Stomach smooth muscle (tissue), 2 donors: ENCODE results near the gene GLYR1.
A peak's percentile ranks its signal among the peaks of the same experiment; 100 is the strongest.

Source experiments
- H3K27ac ChIP-seq: one replicate; pipeline ENCODE4 v1.7.0; 2013; ENCODE audit warnings: mild to moderate bottlenecking, low read length, inconsistent platforms
- H3K27me3 ChIP-seq, 2 donors: one replicate each; pipeline ENCODE4 v1.7.0; 2013; ENCODE audit warnings: low read length in 2 of 2; ENCODE audit not compliant: insufficient read depth in 2 of 2, control insufficient read depth in 1 of 2
- H3K36me3 ChIP-seq, 2 donors: one replicate each; pipeline ENCODE4 v1.7.0; 2013; ENCODE audit warnings: low read length in 2 of 2; ENCODE audit not compliant: control insufficient read depth in 2 of 2, insufficient read depth in 2 of 2
- H3K4me1 ChIP-seq: one replicate; pipeline ENCODE4 v1.7.0; 2013; ENCODE audit warnings: low read length; ENCODE audit not compliant: control insufficient read depth, insufficient read depth
- H3K4me3 ChIP-seq, 2 donors: one replicate each; pipeline ENCODE4 v1.7.0; 2013; ENCODE audit warnings: low read length in 2 of 2
- H3K9ac ChIP-seq, 2 donors: one replicate each; pipeline ENCODE4 v1.7.0; 2013; ENCODE audit warnings: low read length in 2 of 2, mild to moderate bottlenecking in 1 of 2
- H3K9me3 ChIP-seq, 2 donors: one replicate each; pipeline ENCODE4 v1.7.0; 2013; ENCODE audit warnings: low read length in 2 of 2; ENCODE audit not compliant: control insufficient read depth in 2 of 2
- donor health status: healthy.
- donor health status: Pancreatic carcinoma.

GLYR1 gene

GRCh38 chr16:4775005-4775404, 72.1 kb downstream of the GLYR1 start:
- Histone ChIP-seq H3K9me3 (no peaks in the 10 kb centered on the region), H3K27me3 (peaks cover 0 to 2% of the 10 kb centered on the region in 2 donors), H3K27ac (no peak overlapping the region), H3K4me3 (no peak overlapping the region), H3K4me1 (no peaks in the 10 kb centered on the region), H3K36me3 (no peaks in the 10 kb centered on the region), H3K9ac (no peak overlapping the region)

DNA sequence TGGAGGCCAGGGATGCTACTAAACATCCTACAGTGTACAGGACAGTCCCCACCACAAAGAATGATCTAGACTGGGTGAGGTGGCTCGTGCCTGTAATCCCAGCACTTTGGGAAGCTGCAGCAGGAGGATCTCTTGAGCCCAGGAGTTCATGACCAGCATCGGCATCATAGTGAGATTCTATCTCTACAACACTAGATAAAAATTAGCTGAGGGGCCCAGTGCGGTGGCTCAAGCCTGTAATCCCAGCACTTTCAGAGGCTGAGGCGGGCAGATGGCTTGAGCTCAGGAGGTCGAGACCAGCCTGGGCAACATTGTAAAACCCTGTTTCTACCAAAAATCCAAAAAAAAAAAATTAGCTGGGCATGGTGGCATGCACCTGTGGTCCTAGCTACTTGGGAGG, 74.7 kb downstream of the GLYR1 start:
- H3K9ac ChIP-seq = no peak overlapping the region
- no peak overlapping the region for H3K27ac ChIP-seq
- H3K4me3 ChIP-seq = no peak overlapping the region
- peaks cover 0 to 2% of the 10 kb centered on the region in 2 donors for H3K27me3 ChIP-seq
- peaks cover 15% of the 10 kb centered on the region for H3K4me1 ChIP-seq
- no peaks in the 10 kb centered on the region for H3K9me3 ChIP-seq
- no peaks in the 10 kb centered on the region for H3K36me3 ChIP-seq

DNA sequence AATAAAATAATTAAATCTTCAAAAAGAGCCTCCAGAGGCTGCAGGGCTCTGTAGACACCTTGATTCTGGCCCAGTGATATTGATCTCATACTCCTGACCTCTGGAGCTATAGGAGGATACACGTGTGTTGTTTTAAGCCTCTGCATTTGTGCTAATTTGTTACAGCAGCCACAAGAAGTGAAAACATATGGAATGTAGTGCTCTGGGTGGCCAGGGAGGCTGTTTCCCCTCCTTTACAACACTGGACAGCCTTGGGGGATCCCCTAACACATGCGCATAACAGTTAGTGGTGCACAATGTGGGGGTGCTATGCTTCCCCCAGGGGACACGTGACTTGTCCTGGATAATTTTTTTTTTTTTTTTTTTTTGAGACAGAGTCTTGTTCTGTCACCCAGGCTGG, 75.4 kb downstream of the GLYR1 start:
- Histone ChIP-seq H3K36me3 (no peaks in the 10 kb centered on the region), H3K27ac (no peak overlapping the region), H3K4me1 (peaks cover 15% of the 10 kb centered on the region), H3K27me3 (peaks cover 0 to 2% of the 10 kb centered on the region in 2 donors), H3K4me3 (no peak overlapping the region), H3K9me3 (no peaks in the 10 kb centered on the region), H3K9ac (no peak overlapping the region)

DNA sequence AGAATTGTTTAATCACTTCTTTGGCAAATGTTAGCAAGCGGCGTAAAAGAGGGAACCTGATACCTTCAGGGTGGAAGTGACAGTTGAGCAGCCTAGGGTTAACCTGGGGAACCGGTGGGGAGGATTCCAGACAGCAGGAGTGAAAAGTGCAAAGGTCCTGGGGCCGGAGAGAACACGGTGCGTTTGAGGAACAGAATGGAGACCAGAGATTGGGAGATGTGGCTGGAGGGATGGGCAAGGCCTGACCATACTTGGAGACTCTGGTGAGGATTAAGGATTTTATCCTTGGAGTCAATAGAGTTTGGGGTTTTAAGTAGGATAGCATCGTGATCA, 77.8 kb downstream of the GLYR1 start:
- H3K4me1 ChIP-seq = peaks cover 32% of the 10 kb centered on the region
- no peaks in the 10 kb centered on the region for H3K27me3 ChIP-seq
- H3K27ac ChIP-seq = peak overlapping the region; percentile 78
- no peaks in the 10 kb centered on the region for H3K9me3 ChIP-seq
- peak overlapping the region; percentile 50 to 74 for H3K9ac ChIP-seq
- H3K36me3 ChIP-seq = no peaks in the 10 kb centered on the region
- H3K4me3 ChIP-seq = peak overlapping the region; percentile 66 to 83

GRCh38 chr16:4768549-4769305, 78.4 kb downstream of the GLYR1 start:
- H3K36me3 ChIP-seq = peaks cover 2 to 3% of the 10 kb centered on the region in 2 donors
- peak overlapping the region; percentile 73 to 83 for H3K4me3 ChIP-seq
- H3K27ac ChIP-seq = peak overlapping the region; percentile 78
- H3K4me1 ChIP-seq = peaks cover 32% of the 10 kb centered on the region
- H3K27me3 ChIP-seq = no peaks in the 10 kb centered on the region
- no peaks in the 10 kb centered on the region for H3K9me3 ChIP-seq
- peak overlapping the region; percentile 67 to 87 for H3K9ac ChIP-seq

GRCh38 chr16:4767872-4768548, 79.1 kb downstream of the GLYR1 start:
- Histone ChIP-seq H3K4me3 (peak overlapping the region; percentile 73 to 83), H3K9me3 (no peaks in the 10 kb centered on the region), H3K27ac (peak overlapping the region; percentile 78), H3K36me3 (peaks cover 6 to 8% of the 10 kb centered on the region in 2 donors), H3K27me3 (no peaks in the 10 kb centered on the region), H3K9ac (peak overlapping the region; percentile 67 to 87), H3K4me1 (peaks cover 32% of the 10 kb centered on the region)

DNA sequence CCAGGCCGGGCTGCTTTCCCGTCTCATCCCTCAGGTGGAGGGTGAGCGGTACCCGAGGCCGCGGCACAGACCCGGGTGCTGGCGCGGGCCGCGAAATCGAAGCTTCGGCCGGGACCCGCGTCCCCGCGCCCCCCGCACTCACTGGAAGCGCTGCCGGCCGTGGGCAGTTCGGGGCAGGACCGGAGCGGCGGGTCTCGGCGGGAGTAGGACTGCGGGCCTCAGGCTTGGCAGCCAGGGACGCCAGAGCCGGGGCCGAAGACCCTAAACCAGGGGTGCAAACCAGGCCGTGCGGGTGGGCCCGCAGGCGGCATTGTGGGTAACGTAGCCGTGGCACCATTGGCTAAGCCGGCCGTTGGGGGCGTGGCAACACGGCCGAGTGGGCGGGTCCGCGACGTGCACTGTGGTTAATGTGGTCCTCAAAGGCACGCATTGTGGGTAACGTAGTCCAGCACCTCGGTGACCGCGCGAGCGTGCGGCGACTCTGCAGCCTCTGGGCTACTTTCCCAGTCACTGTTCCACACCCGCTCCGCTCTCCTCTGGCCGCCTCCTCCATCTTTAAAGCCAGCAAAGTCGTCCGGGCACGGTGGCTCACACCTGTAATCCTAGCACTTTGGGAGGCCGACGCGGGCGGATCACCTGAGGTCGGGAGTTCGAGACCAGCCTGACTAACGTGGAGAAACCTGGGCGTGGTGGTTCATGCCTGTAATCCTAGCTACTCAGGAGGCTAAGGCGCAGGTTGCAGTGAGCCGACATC, 80.0 kb downstream of the GLYR1 start, which contains the start of gene ZNF500:
Gene ZNF500 (minus strand): TSS at position 288 of the 754 bp plus-strand sequence. CDS start 1,184 bp downstream, outside the sequence.
- Histone ChIP-seq H3K9me3 (no peaks in the 10 kb centered on the region), H3K27me3 (no peaks in the 10 kb centered on the region), H3K4me1 (peaks cover 32% of the 10 kb centered on the region), H3K27ac (peak within 1 kb of the TSS; percentile 78), H3K36me3 (peaks cover 6 to 15% of the 10 kb centered on the region in 2 donors), H3K4me3 (peak within 1 kb of the TSS; percentile 74 to 87), H3K9ac (peak within 1 kb of the TSS; percentile 81 to 92)

DNA sequence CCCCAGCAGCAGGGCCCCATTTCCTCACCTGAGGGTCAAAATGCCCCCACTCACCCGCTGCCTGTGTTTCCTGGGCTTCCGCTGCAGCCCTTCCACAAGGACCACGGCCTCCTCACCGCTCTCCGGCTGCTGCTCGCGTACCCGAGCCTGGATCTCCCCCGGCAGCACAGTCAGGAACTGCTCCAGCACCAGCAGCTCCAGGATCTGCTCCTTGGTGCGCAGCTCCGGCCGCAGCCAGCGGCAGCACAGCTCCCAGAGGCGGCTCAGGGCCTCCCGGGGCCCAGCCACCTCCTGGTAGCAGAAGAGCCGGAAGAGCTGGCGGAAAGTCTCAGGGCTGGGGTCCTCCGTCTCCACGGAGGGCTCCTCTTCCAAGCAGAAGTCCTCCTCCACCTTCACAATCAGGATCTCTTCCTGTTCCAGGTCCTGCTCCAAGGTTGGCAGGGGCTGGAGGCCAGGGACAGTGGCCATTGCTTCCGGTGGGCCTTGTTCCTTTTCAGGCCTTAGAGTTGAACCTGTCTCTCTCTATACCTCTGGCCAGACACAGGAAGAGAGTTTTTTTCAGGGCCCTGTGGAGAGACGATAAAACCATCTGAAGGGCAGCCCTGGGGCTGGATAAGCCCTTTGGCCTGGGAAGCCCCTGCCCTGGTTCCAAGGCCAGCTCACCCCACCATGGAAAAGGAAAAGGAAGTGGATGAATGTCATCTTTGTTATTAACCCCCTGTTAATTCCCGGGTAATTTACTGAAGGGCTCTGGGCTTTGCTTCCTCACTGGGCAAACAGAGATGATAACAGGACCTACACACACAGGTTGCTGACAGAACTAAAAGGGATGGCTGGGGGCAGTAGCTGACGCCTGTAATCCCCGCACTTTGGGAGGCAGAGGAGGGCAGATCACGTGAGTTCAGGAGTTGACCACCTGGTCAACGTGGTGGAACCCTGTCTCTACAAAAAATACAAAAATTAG, 81.3 kb downstream of the GLYR1 start:
- no peaks in the 10 kb centered on the region for H3K9me3 ChIP-seq
- peaks cover 32% of the 10 kb centered on the region for H3K4me1 ChIP-seq
- H3K9ac ChIP-seq = peak overlapping the region; percentile 81 to 92
- no peaks in the 10 kb centered on the region for H3K27me3 ChIP-seq
- peak overlapping the region; percentile 74 to 87 for H3K4me3 ChIP-seq
- peaks cover 7 to 20% of the 10 kb centered on the region in 2 donors for H3K36me3 ChIP-seq
- no peak overlapping the region for H3K27ac ChIP-seq

DNA sequence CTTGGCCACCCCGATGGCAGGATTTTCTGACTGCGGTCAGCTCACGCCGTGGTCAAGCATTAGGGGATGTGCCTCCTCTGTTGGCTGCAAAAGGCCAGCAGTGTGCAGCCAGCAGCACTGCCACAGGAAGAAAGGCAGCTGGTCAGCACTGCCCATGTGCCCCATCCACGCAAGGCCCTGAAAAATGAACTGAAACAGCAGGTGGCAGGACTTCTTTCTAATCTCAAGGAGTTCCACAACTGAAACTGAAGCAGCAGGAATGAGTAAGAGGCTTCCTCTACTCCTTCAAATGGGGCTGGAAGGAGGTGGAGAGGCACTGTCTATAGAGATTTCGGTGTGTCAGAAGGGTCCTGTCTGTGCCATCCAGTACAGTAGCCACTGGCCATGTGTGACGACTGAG, 83.3 kb downstream of the GLYR1 start:
- Histone ChIP-seq H3K27me3 (no peaks in the 10 kb centered on the region), H3K9ac (no peak overlapping the region), H3K4me1 (peaks cover 26% of the 10 kb centered on the region), H3K27ac (no peak overlapping the region), H3K9me3 (no peaks in the 10 kb centered on the region), H3K36me3 (peaks cover 24 to 36% of the 10 kb centered on the region in 2 donors), H3K4me3 (no peak overlapping the region)

DNA sequence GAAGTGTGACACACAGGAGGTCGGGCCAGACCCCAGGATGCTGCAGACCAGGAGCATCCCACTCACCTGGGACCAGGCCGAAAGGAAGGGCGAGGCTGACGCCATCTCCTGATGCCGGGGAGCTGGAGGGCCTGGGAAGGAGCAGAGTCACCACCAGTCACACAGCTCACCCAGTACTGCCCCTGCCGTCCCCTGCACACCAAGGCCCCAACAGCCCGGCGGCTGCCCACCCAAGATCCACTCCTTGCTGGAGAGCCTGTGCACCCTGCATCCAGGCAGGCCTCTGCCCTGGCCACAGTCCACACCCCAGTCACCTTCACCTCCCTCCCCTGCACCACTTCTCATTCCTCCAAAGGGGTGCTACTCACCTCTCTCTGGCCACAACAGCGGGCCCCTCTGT, 84.9 kb downstream of the GLYR1 start:
- no peaks in the 10 kb centered on the region for H3K27me3 ChIP-seq
- H3K36me3 ChIP-seq = peaks cover 30 to 44% of the 10 kb centered on the region in 2 donors
- H3K4me3 ChIP-seq = no peak overlapping the region
- H3K9ac ChIP-seq = no peak overlapping the region
- H3K4me1 ChIP-seq = peaks cover 17% of the 10 kb centered on the region
- H3K9me3 ChIP-seq = no peaks in the 10 kb centered on the region
- H3K27ac ChIP-seq = no peak overlapping the region
